AG10803 (cell line): ENCODE measurements around the gene TSC22D1.

Experiments
- DNase-seq: peaks from one replicate; pipeline ENCODE4 v3.0.0; 2010; ENCODE audit warnings: low read depth
- H3K4me3 ChIP-seq: 2 replicates; pipeline ENCODE4 v1.5.1; 2011; ENCODE audit warnings: mild to moderate bottlenecking, low read length, control low read depth
- TF ChIP-seq, protein P1 (sequence below): conservative IDR thresholded peaks from 2 replicates; pipeline ENCODE4 v1.5.1; 2011; ENCODE audit warnings: mild to moderate bottlenecking, low read length, control low read depth, inconsistent platforms

The TSC22D1 gene

DNA sequence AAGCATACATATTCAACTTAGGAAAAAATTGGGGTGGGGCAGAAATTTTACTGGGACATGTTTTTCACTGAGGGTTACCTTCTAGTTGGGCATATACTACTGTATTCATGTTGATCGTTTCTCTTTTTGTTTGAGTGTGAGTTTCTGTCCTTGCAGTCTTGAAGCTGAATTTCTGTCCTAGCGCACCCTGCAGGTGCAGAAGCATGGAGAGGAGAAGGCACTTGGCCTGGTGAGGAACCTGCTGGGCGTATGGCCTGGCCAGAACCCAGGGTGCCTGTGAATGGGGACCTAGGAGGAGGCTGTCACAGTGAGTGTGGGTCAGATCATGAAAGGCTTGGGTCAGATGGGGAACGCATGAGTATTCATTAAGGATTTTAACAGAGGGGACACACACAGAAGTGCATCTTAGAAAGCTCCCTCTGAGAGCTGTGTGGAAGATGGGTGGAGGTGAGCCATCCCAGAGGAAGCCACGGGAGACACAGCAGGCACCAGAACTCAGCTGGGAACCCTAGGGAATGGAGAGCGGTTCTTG lies 165.7 kb downstream of the TSC22D1 start:
- DNase-seq: no peak
- no peak overlapping the region for H3K4me3 ChIP-seq
- TF ChIP-seq, protein P1, sequence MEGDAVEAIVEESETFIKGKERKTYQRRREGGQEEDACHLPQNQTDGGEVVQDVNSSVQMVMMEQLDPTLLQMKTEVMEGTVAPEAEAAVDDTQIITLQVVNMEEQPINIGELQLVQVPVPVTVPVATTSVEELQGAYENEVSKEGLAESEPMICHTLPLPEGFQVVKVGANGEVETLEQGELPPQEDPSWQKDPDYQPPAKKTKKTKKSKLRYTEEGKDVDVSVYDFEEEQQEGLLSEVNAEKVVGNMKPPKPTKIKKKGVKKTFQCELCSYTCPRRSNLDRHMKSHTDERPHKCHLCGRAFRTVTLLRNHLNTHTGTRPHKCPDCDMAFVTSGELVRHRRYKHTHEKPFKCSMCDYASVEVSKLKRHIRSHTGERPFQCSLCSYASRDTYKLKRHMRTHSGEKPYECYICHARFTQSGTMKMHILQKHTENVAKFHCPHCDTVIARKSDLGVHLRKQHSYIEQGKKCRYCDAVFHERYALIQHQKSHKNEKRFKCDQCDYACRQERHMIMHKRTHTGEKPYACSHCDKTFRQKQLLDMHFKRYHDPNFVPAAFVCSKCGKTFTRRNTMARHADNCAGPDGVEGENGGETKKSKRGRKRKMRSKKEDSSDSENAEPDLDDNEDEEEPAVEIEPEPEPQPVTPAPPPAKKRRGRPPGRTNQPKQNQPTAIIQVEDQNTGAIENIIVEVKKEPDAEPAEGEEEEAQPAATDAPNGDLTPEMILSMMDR: no peak

DNA sequence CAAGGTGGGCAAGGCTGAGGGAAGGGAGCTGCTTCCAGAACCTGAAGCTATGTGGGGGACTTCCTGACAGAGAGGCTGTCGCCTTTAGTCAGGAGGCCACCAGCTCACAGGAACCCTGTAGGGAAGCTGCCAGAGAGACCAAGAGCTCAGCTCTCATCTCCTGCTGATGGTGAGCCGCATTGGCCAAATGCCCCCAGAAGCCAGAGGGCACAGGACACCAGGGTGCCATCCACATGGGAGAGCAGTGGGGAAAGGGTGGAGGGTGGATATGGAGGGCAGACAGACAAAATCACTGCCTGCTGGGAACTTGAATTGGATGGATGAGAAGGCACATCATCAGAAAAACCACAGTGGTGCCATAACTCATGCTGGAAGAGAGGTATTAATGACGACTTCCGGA lies 166.5 kb downstream of the TSC22D1 start:
- TF ChIP-seq, protein P1: no peak
- no peak overlapping the region for H3K4me3 ChIP-seq
- DNase-seq: no peak

DNA sequence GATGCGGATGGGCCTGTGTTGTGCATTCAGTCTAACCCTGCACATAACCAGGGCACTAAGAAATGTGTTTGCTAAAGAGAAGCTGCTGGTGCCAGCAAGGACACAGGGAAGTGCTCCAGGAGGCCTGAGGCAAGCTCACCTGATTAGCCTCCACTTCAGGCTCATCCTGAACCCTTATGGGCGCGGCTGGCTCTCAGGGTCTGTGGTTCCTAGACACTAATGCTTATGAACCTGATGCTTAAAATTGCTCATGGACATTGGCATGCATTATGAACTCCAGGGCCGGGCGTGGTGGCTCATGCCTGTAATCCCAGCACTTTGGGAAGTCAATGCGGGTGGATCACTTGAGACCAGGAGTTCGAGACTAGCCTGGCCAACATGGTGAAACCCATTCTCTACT lies 168.2 kb downstream of the TSC22D1 start:
- TF ChIP-seq, protein P1: no peak
- H3K4me3 ChIP-seq: no peak overlapping the region
- no peak for DNase-seq

DNA sequence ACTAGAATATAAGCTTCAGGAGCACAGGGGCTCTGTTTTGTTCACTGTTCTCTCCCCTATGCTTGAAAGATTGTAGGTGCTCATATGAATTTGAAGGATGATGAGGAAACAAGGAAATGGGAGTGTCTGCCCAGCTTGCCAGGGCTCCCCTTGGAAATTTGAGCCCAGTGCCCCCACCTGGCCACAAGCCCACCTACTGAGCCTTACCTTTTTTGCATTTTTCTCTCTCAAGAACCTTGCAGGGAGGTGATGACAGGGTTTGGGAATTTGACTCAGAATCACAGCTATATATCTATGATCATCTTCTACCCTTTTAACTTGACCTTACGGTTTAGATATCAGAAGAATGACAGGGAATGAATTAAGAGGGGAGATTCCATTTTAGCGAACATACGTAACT lies 168.8 kb downstream of the TSC22D1 start:
- TF ChIP-seq, protein P1: no peak
- H3K4me3 ChIP-seq: no peak overlapping the region
- no peak for DNase-seq

DNA sequence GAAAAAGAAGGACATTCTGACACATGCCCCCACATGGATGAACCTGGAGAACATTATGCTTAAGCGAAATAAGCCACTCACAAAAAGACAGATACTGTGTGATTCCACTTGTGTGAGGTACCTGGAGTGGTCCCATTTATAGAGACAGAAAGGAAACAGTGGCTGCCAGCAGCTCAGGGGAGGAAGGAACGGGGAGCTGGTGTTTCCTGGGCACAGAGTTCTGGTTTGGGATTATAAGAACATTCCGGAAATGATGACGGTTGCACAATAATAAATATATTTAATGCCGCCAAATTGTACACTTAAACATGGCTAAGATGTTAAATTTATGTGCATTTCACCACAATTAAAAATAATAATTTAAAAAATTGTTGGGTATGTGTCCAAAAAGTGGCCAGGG lies 169.5 kb downstream of the TSC22D1 start:
- DNase-seq: no peak

DNA sequence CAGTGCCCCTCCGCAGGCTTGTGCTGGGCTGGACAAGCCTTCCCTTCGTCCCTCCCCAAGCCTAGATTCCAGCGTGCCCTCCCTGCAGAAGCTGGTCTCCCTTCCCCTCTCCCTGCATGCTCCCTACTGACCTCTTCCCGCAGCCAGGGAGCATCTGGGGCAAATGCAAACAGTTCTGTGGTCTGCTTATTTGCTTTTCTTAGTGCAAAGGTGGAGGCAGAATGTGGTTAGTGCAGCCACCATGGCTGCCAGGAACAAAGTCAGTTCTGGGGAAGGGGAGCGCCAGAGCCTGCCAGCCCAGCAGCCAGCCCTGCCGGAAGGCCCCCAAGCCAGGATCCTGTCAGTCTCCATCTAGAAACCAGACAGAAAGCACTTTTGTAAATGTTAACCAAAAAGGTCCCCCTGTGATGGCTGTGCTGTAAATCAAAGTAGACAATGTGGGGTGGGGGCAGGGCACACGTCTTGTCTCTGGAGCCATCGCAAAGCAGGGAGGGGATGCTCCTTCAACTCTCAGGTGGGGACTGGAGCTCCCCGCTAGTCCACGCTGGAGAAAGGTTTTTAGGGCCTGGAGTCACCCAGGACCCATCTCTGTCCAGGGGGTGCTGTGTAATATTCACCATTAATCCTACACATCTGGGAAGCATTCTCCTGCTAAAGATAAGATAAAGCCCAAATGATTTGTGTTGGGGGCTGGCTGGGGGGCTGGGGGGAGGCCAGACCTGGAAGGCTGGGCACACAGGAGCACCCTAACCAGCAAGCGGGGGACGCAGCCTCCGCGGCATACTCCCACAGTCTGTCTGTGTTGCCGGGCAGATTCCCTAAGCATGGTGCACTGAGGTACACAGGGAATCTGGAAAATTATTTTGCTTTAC lies 171.6 kb downstream of the TSC22D1 start:
- DNase-seq: no peak
- TF ChIP-seq, protein P1: no peak
- no peak overlapping the region for H3K4me3 ChIP-seq

More for the DNA sequence above, 169.5 kb downstream of the TSC22D1 start:
- TF ChIP-seq, protein P1: no peak
- no peak overlapping the region for H3K4me3 ChIP-seq

DNA sequence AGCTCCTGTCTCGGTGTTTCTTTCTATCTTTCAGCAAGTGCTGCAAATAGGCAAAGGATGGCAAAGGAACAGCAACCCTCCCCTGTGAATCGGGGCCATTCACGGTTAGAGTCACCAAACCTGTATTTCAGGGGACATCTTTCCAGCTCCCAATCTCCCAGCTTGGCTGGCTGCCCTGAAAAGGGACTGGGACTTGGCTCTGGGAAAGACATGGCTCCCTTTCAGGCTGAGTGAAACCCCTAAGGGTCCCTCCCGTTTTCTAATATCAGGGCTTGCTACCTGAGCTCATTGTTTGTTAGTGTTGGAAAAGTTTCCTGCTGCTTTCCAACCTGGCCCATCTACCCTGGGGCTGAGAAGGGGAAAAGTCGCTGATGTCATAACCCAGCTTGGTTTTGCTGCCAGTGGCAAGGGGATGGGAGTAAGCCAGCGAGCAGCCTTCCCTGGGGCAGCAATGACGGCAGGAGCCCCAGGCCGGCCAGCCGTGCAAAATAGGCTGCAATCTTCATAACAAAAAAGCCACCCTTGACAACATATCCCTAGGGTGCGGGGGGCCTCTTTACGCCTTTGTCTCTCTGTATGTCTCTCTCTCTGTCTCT lies 172.6 kb downstream of the TSC22D1 start:
- H3K4me3 ChIP-seq: no peak overlapping the region
- DNase-seq: no peak
- TF ChIP-seq, protein P1: no peak
